ENCODE results near the gene CAMTA1.

- TF ChIP-seq, protein P1, sequence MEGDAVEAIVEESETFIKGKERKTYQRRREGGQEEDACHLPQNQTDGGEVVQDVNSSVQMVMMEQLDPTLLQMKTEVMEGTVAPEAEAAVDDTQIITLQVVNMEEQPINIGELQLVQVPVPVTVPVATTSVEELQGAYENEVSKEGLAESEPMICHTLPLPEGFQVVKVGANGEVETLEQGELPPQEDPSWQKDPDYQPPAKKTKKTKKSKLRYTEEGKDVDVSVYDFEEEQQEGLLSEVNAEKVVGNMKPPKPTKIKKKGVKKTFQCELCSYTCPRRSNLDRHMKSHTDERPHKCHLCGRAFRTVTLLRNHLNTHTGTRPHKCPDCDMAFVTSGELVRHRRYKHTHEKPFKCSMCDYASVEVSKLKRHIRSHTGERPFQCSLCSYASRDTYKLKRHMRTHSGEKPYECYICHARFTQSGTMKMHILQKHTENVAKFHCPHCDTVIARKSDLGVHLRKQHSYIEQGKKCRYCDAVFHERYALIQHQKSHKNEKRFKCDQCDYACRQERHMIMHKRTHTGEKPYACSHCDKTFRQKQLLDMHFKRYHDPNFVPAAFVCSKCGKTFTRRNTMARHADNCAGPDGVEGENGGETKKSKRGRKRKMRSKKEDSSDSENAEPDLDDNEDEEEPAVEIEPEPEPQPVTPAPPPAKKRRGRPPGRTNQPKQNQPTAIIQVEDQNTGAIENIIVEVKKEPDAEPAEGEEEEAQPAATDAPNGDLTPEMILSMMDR (IDR thresholded peaks at IDR 0.05; ENCODE audit: insufficient read depth, low read length, poor library complexity, severe bottlenecking), result no peak
- TF ChIP-seq EZH2phosphoT487 (conservative IDR thresholded peaks at IDR 0.05; ENCODE audit: low read length), result no peak
Observed at GRCh38 chr1:7478809-7479499, 693.7 kb downstream of the CAMTA1 start.

Measured in SU-DHL-6 (cell line).